Activated gamma-delta T cell (primary cell): Measurements from ENCODE around the gene IGF1R.

Experiments
- DNase-seq: peaks from one replicate; lab custom pipeline; 2025; lab: John Stamatoyannopoulos, UW

The IGF1R gene

GRCh38 chr15:98909968-98910885, 261.9 kb downstream of the IGF1R start:
- DNase-seq, result no peak

- DNase-seq, result no peak
These were observed 266.3 kb downstream of the IGF1R start for GRCh38 chr15:98914626-98915025.

GRCh38 chr15:98916826-98917225, 268.5 kb downstream of the IGF1R start:
- no peak for DNase-seq

GRCh38 chr15:98917417-98917816, 269.1 kb downstream of the IGF1R start:
- DNase-seq, result no peak

DNA sequence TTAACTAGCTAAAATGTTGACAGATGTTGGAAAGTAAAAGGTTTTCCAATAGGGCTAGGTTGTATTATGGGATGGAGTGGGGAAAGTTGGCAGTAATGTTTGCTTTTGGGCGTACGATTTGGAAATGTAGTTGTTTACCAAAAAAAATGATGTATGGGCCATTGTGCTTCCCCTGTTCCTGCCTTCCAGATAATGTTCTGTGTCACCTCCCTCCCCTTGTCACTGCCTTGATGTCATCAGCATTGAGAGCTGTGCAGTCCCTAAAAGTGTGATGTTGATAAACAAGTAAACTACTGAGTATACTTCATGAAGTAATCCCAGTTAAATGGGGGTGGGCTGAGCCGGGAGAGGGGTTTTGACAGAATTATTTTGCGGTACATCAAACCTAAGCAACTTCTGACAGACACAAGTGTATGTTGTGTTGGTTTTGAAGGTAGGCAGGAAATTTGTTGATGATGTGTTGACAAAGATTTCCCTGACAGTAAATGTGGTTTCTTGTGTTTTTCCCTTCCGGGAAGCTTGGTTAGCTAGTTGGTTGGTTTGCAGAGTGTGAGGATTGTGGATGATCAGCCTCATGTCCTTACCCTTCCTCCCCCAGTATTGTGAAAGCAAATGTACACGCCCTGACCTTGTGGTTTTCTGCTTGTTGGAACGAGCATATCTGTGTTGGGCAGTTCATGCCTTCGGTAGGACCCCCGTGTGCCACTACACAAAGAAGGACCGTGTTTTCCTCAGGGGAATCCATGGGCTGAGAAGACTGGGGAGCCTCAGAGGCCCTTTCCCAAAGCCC, 271.9 kb downstream of the IGF1R start:
- DNase-seq, result no peak

DNA sequence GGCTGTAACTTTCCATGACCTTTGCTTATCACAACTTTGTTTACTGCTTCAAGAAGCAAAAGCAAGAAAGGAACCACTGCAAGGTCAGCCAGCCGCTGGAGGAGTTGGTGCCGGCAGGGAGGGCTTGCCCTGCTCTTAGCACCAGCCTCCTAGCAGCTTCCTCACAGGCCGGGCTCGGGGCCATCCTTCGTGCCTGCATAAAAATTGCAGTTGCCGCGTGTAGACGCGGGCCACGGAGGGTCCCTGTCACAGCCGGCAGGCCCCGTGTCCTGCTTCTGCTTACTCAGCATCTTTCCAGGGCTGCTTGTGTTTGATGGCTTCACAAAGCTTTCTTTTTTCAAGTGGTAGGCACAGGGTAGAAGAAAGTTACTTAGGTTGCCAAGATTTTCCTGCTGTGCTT, 274.8 kb downstream of the IGF1R start:
- DNase-seq, result no peak

- DNase-seq, result no peak
These were observed 275.2 kb downstream of the IGF1R start for GRCh38 chr15:98923579-98923978.

GRCh38 chr15:98924401-98925049, 276.2 kb downstream of the IGF1R start:
- DNase-seq, result no peak

DNA sequence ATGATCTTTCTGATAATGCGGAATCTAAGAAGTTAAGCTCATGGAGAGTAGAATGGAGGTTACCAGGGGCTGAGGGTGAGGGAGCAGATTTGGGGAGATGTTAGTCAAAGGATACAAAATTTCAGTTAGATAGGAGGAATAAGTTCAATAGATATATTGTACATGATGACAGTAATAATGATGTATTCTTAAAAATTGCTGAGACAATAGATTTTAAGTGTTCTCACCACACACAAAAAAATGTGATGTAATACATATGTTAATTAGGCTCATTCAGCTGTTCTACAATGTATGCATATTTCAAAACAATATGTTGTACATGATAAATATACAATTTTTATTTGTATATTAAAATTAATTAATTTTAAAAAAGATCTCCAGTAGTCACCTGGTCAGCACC, 277.9 kb downstream of the IGF1R start:
- no peak for DNase-seq

DNA sequence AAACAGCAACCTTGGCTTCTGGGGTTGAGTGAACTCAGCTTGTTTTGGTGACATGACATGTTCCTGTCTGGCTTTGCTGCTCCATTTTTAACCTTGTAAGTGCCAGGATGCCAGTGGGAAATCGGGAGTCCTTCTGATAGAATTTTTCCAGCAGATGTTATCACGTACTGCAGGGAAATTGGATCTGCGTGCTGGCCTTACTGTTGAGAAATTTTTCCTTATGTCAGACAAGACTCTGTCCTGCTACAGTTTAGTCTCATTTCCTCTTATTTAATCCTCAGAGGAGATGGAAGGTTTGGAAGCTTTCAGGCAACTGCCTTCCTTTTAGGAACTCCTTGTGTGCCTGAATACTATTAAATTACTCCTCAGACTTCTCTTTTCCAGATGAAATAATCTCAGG, 278.7 kb downstream of the IGF1R start:
- DNase-seq, result no peak

DNA sequence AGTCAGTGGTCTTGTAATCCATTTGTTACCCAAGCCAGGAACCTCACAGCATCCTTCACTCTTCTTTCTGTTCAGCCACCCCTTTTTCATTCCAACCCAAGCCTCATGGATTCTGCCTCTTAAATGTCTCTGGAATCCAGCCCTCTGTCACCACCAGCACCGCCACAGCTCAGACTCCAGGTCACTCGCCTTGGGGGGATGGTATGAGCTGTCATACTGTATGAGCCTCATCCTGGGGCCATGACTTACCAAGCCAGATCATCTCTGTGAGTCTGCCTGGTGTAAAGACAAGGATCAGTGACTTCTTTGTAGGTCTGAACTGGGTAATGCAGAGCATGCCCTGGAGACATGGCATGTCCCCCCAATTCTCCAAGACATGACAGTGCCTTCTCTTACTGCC, 279.7 kb downstream of the IGF1R start:
- DNase-seq, result no peak

GRCh38 chr15:98930576-98930975, 282.2 kb downstream of the IGF1R start:
- no peak for DNase-seq

DNA sequence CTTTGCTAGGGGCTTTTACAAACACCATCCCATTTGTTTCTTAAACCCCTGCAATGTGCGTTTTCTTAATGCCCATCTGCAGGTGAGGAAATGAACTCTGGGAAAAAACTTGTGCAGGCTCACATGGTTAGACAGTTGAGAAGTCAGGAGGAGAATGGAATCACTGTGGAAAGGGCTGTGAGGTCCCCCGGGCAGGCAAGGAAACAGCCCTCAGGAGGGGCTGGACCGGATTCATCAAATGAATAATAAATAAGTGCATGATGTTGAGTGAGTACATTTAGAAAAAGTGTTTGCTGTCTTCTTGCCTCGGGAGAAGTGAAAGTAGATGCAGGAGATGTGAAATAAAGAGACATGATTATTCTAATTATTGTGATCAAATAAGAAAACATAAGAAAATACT, 282.7 kb downstream of the IGF1R start:
- DNase-seq, result no peak

GRCh38 chr15:98933406-98933805, 285.1 kb downstream of the IGF1R start:
- DNase-seq, result no peak

GRCh38 chr15:98935736-98936135, 287.4 kb downstream of the IGF1R start:
- no peak for DNase-seq

- no peak for DNase-seq
These were observed 289.2 kb downstream of the IGF1R start for GRCh38 chr15:98937413-98938104.

DNA sequence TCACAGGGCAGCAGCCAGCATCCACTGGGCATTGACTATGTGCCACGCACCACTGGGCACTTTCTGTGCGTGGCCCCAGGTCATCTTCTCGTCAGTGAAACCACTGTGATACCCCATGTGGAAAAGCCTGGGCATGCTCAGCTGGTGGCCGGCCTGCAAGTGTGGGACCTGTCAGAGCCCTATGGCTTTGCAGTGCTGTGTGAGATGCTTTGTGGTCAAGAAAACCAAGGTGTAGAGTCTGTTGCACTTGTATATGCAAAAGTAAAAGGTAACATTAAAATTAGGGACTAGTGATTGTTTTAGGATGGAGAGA, 289.7 kb downstream of the IGF1R start:
- DNase-seq, result no peak

DNA sequence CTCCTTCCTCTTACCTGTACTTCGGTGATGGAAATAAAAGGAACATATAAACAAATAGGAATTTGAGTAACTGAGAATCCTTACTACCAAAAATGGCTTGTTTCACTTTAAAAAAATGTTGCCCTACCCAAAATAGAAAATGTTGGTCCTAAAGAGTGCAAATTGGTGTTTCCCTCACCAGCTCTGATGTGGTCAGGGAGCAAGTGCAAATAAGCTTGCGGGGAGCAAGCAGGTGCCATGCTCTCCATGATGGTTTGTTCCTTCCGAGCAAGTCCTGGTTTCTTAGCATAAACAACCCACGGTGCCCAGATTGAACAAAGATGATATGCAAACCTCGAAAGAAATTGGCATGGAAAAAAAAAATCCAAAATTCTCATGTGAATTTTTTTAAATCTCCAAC, 290.5 kb downstream of the IGF1R start:
- no peak for DNase-seq

DNA sequence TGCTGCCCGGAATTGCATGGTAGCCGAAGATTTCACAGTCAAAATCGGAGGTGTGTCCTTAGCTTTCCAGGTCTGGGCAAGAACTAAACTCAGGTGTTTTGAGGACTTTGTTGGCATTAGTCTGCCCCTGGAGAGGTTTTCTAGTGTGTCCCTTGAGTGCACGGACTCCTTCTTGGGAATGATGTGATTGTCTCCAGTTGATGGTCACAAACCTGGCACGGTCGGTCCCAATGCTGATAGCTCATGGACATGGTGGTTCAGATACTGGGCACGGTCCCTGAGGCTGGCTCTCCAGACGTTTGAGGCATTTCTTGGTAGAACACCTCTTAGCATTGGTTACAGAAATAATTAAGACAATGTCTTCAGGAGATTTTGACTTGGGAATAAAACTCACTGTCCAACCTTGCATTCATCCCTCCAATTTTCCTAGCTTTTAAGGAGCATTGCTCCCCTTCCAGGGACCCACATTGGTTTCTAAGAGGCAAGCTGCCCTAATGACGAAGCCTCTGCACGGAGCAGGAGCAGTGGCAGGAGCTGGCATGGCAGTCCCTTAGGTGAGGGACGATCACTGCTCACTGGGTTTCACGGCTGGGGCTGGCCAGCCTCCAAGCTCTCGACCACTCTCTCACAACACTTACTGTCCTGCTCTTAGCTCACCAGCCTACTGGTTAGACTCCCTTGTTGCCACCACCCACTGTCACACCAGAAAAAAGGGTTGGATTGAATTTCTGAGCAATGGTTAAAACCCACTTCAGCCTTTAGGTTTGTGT, 291.2 kb downstream of the IGF1R start:
- no peak for DNase-seq

DNA sequence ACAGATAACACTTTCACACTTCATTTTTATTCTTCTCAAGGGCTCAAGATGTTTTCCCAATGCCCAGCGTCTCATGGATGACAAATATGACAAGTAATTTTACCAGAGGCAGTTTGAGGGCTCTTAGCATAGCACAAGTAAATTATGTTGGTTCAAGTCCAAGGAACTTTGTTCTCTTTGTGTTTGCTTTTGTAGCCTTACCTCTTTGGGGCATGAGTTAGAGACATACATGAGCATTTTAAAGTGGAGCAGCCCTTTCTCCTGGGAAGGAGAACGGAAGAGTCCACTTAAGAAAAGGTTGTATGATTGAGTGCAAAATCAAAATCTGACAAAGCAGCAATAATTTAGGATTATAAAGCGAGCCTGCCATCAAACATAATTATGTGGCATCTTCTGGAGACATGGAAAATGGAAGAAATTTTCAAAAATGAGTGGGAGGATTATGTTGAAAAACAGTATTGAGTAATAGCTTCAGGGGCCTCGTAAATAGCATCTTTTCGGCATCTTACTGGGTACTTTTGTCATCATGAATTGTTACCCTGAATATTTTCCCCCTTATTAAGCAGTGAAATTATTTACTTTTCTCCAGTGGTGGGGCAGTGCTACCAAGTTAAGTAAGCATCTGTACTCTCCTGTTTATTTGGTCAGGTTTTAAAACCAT, 293.4 kb downstream of the IGF1R start:
- no peak for DNase-seq

DNA sequence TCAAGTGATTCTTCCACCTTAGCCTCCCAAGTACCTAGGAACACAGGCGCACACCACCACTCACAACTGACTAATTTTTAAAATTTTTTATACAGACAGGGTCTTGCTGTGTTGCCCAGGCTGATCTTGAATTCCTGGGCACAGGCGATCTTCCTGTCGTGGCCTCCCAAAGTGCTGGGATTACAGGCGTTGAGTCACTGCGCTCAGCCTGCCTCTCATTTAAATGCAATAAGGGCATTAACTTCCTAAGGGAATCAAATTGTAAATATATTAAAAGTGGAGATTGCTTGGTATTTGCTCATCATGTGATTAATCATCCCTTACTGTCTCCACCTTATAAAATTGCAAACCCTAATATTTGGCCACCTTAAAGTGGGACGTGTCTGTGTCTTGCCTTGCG, 294.1 kb downstream of the IGF1R start:
- no peak for DNase-seq
